ENCODE results near the gene APLP1.
"Not testable (repeated sequence)": the region's sequence is repeated elsewhere in the genome, so short reads cannot be mapped to it uniquely, and the experiment has no call there.

APLP1 gene

GRCh38 chr19:35868172-35868822, at the start of gene APLP1:
TSS of gene APLP1 (plus strand) at chr19:35868574. CDS start at chr19:35868637, 63 bp downstream.
- peak; percentile 42 for DNase-seq

DNA sequence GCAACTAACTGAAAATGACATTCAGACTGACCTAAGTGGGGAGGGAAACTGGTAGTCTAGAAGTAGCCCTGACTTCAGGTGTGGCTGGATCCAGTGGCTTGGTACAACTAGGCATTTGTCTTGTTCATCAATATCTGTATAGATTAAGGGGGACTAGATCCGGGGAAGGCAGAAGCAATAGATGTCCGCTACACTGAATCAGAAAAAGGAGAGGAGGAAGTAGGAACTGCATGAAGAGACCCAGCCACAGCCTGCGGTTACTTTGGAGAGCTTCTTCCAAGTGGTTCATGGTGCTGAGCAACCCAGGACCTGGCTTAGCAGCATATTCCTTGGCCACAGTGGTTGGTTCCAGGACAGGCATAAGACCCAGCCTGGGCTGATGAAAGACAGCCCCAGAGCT, 45.8 kb upstream of the APLP1 start:
- DNase-seq = no peak

DNA sequence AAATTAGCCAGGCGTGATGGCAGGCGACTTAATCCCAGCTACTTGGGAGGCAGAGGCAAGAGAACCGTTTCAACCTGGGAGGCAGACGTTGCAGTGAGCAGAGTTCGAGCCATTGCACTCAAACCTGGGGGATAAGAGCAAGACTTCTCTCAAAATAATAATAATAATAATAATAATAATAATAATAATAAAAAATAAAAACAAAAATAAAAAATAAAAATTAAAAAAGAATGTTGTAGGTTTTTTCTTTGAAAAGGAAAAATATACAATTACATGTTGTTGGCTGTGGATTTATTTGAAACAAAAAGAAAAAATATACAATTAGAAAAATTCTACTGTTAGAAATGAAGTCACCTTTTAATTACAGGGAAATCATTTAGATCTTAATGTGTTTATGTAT, 44.2 kb upstream of the APLP1 start:
- DNase-seq = no peak

DNA sequence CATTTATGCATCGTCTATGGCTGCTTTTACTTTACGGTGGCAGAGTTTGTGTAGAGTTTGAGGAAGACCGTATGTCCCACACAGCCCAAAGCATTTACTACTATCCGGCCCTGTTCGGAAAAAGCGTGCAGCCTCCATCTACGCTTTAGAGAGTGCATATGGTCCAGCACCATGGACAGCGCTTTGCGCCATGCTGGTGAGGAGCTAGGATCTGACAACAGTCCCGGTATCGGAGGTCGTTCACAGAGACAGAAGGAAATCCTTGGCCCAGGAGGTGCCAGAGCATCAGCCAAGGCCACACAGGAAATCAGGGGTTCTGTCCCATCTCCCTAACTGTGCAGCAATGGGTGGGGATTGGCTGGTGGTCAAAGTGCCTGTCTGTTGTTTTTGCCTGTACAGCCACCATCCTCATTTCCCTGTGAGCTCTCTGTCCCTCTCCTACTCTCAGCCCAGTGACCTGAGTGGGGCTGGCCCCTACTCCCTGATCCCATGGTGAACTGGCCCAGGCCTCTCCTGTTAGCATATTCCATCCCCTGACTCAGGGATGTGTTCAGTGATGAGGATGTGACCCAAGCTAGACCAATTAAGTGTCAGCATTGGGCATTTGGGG, 39.6 kb upstream of the APLP1 start:
- peak; percentile 53 for DNase-seq

DNA sequence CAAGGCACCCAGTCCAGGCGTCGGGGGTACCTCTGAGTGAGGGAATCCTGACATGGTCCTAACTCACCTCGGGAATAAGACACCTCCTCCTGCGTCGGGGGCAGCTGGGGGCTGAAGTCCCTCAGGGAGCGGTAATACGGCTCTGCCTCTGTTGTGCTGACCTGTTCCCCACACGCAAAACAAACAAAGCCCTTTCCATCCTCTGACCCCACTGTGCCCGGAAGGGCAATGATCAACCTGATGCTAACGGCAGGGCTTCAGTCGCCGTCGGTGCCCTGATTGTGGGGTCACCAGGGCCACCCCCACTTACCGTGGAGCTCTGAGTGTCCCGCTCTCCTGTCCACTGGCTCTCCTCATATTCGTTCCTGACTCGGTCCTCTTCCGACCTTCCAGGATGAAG, 37.4 kb upstream of the APLP1 start:
- no peak for DNase-seq

DNA sequence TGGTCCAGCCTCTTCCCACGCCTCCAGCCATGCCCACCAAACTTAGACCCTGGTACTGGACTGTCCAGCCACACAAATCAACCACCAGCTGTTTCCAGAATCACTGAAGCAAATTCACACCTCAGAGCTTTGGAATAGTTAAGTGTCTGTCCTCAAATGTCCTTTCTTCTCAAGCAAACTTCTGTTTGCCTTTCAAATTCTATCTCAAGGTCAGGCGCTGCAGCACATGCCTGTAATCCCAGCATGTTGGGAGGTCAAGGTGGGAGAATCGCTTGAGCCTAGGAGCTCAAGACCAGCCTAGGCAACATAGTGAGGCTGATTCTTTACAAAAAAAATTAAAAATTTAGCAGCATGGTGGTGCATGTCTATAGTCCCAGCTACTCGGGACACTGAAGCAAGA, 36.3 kb upstream of the APLP1 start:
- DNase-seq = no peak

DNA sequence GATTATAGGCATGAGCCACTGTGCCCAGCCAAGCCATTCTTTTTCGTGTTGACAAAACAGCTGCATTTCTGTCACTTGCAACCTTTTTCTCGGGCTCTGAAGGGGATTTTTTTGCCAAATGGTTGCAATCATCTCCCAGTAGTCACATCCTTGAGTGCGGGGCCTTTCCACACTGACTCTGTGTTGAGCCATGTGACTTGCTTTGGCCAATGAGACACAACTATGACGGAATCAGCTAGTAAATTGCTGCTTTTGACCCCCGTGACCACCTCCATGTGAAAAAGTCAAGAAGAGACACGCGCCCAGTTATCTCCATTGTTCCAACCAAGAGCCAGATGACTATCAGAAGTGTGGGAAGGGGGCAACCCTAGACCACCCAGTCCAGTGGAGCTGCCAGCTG, 34.4 kb upstream of the APLP1 start:
- no peak for DNase-seq

- not testable (repeated sequence) for DNase-seq
These were observed 32.3 kb upstream of the APLP1 start for GRCh38 chr19:35836096-35836495.

GRCh38 chr19:35841961-35842595, 26.3 kb upstream of the APLP1 start:
- no peak for DNase-seq

GRCh38 chr19:35842666-35843272, 25.6 kb upstream of the APLP1 start:
- DNase-seq = no peak

- DNase-seq = peak; percentile 16
These were observed 24.5 kb upstream of the APLP1 start for GRCh38 chr19:35843676-35844481.

DNA sequence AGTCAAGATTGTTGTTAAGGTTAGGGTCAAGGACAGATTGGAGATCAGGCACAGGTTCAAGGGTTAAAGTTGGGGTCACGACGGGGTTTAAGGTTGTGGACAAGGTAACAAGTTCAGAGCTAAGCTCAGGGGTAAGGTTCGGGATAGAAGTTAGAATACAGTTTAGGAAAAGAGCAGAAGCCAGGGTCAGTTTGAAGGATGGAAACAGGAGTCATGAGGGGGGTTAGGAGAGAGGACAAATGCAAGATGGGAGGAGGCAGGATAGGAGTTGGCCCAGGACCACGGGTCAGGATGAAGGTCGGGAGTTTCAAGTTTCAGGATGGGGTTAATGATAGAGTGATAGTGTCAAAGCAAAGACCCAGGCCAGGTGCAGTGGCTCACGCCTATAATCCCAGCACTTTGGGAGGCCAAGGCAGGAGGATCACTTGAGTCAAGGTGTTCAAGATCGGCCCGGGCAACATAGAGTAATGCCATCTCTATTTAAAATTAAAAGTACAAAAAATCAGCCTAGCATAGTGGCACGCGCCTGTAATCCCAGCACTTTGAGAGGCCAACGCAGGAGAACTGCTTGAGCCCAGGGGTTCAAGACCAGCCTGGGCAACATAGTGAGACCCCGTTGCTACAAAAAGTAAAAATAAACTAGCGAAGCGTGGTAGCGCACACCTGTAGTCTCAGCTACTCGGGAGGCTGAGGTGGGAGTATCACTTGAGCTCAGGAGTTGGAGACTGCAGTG, 23.7 kb upstream of the APLP1 start:
- no peak for DNase-seq

DNA sequence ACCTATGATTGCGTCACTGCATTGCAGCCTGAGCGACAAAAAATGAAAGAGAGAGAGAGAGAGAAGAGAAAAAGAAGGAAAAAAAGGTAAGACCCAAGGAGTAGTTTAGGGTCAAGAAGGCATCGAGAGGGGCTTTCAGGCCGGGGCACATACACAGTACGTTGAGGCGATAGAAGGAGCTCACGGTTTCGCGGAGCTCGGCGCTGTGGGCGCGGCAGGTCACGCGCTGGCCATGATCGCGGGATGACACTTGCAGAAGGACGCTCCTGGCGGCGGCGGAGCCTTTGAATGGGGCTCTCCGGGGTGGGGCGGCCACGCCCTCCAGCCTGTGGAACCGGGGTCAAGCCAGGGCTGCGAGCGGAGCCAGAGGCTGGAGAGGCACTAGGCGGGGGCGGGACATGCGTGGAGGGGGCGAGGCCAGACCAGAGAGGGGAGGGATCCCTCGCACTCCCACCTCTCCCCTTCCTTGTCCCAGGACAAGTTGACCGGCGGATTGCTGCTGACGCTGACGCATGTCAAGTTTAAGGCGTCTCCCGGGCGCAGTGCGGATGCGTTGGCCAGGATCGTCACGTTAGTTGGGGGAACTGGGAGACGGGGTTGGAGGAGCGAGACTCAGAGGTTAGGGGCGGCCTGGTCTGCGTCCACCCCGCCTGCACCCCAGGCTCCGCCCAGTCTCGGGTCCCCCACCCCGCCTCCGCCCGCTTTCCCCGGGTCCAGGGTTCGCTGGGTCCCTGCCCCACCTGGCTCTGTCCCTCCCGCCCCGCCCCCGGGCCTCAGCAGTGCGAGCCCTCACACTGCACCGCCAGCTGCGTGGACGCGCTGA, 22.9 kb upstream of the APLP1 start:
- DNase-seq = peak; percentile 21

DNA sequence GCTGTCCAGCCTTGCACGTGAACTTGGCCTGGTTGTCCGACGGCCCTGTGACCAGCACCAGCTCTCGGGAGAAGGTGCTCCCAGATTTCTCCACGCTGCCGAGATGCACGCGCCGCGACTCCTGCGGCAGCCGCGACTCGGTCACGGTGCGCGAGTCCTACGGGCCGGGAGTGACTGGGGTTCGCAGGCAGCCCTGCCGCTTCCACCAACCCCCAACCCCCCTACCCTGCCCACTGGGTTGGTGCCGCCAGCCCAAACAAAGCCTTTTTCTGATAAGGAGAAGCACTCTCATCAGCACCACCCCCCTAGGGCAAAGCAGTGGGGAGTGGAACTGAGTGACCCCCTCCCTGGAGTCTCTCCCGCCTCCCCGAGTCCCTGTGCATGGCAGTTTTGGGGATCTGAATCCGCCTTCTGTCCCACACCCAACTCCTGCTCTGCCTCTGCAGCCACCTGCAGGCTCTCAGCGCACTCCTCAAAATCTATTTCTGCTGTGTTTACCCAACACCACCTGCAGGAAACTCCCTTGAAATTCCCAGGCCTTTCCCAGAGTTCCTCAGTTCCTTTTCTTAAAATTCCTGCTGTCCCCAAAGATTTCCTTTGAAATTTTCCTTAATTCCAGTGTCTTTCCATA, 22.2 kb upstream of the APLP1 start:
- no peak for DNase-seq

- DNase-seq = no peak
These were observed 20.5 kb upstream of the APLP1 start for GRCh38 chr19:35847911-35848310.

- DNase-seq = no peak
These were observed 19.9 kb upstream of the APLP1 start for GRCh38 chr19:35848486-35848885.

DNA sequence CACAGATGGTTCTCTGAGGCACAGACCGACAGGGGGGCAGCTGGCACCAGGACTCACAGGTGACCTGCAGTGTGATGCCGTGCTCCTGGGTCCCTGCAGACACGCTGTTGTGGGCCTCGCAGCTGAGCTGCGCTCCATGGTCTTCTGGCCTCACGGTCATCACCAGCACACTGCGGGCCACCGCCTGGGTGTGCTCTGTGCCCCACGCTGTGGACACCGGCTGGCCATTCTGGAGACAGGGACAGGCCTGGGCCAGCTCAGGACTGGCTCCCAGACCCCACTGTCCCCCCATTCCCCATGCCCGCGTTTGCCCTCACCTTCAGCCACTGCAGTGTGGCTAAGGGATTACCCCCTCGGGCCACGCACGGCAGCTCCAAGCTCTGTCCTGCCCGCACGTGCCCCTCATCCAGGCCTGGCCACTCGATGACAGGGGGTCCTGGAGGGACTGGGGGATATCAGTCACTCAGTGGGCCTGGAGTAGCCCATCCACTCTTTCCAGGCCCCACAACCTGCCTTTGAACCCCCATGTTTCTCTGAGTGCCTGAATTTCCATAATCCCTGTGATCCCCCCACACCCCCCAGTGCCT, 19.4 kb upstream of the APLP1 start:
- DNase-seq = no peak

DNA sequence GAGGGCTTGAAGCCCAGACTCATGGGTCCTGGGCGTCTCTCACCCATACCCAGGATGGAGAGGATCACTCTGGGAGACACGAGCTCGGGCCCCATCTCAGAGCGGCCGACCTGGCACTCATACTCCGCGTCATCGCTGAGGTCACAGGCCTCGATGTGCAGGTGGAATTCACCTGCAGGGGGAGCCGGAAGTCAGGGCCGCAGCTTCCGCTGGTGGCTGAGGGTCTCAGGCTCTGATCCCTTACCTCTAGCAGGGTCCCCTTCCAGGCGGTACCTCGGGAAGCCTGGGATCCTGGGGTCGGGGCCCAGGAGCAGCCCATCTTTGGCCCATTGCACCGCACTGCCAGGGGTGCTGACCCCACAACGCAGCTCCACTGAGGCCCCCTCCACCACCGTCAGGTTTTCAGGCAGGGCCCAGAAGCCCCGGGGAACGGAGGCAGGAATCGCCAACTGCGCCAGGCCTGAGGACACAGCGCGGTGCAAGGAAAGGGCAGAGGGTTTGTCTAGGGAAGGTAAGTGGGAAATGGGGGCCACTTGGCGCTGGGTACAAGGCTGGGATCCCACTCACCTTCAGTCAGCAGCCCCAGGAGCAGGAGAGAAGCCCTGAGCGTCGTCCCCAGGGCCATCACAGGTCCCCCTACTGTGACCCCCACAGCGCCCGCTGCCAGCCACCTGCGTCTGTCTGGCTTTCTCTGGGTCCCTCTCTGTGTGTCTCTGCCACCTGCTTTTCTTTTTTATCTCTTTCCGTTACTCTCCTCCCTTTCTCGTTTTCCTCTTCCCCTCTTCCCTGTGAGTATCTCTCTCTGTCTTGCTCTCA, 17.0 kb upstream of the APLP1 start:
- DNase-seq = no peak

DNA sequence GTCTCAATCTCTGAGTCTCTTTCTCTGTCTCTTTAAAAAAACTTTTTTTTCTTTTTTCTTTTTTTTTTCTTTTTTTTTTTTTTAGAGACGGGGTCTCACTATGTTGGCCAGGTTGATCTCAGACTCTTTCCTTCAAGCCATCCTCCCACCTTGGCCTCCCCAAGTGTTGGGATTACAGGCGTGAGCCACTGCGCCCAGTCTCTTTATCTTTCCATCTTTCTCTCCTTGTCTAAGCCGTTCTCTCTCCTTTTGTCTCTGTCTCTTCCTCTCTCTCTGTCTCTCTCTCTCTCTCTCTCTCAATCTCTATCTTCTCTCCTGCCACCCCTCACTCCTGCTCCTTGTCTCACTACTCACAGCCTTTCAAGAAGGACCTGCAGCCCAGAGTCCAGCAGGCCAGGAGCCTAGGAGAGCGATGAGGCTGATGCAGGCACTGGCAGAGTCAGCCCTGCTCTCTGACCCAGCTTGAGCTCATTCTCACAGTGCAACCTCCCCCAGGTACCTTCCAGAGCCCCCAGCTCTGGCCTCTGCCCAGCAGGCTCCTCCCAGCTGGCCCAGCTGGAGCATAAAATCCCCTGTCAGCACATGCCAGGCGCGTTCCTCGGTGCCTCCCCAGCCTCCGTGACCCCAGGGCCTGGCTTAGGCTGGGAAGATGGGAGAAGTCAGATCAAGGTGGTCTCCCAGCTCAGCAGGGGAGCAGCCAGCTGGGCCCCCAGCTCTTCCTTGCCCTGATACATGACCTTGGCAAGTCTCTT, 16.2 kb upstream of the APLP1 start, which contains the start of gene NPHS1:
NPHS1 (minus strand) TSS at position 476 of the 752 bp plus-strand sequence. CDS start 667 bp downstream, outside the sequence.
- no peak for DNase-seq
